NCI-H2196 (cell line): ENCODE results near the gene NHLRC2.

Experiments used
- DNase-seq: peaks from one replicate; lab custom pipeline; 2025; ENCODE audit not compliant: unreplicated experiment; lab: John Stamatoyannopoulos, UW

The NHLRC2 gene

DNA sequence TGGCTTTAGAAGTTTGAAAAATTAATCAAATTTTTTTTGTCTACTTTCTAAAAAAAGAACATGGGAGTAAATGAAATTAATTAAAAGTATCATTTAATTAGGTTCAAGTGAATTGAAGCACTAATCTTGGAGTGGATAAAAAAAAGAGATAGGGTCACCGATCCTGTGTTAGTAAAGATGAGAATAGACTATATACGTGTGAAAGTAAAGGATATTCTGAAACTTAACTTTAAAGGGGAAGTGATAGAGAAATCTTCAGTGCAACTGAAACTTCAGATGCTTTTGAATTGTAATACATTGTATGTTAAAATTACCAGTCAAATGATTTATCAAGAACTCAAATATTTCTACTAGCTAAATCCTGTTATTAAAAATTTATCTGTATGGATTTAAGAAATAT lies 4.8 kb downstream of the NHLRC2 start:
- no peak for DNase-seq

DNA sequence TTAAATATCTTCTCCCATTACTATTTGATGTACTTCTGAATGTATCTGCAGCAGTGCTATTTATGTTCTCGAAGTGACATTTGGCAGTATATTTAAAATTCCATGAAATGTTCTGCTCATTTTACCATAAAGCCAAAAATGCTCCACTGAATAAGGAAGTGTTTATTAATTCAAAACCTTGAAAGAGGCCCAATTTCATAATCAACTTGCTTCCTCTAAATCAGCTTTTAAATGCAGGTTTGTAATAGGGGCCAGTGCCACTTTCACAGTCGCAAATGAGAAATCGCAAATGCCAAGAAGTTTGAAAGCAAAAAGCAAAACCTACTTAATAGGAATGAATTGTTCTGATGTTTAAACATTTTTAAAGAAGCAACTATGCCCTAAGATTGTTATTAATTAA lies 11.4 kb downstream of the NHLRC2 start:
- no peak for DNase-seq

DNA sequence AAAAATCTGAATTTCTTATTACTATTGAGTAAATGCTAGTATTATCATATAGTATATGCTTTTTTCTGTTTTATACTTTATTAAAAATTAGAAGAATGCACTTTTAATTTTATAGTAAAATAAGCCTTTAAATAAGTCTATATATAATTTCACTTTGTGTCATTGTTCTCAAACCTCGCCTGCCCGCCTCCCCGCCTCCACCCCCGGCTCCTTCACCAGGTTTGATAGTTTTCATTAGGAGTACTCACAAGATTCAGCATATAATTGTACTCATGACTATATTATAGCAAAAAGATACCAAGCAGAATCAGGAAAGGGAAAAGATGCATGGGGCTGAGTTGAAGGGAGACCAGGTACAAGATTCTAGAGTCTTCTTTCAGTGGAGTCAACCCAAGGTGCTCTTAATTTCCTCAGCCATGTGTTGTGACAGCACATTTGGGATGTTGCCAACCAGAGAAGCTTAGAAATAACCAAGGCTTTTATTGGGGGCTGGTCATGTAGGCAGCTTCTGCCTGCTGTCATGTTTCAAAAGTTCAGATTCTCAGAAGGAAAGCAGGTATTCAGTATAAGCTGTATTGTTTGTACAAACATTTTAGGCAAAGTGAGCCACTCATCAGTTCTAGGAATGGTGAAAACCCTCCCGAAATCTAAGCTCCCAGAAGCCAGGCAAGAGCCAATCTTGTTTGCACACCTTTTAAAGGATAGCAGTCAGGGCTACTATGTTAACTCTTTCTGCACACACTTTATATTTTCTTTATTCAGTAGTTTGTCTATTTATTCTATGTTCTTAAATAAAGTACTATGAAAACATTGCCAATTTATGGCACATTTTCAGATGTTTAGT lies 12.3 kb downstream of the NHLRC2 start:
- DNase-seq: no peak

DNA sequence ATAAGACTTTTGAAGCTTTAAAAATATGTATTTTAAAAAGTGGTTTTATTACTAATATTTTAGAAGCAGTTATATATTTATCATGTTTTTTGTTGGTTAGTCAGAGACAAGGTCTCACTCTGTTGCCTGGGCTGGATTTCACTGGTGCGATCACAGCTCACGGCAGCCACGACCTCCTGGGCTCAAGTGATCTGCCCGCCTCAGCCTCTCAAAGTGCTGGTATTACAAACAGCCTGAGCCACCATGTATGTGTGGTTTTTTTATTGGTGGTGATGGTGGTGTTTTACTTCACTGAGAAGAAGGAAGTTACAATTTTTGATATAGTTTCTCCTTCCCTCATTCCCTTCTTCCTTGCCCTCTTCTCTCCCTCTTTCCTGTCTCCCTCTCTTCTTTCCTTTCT lies 13.4 kb downstream of the NHLRC2 start:
- no peak for DNase-seq

DNA sequence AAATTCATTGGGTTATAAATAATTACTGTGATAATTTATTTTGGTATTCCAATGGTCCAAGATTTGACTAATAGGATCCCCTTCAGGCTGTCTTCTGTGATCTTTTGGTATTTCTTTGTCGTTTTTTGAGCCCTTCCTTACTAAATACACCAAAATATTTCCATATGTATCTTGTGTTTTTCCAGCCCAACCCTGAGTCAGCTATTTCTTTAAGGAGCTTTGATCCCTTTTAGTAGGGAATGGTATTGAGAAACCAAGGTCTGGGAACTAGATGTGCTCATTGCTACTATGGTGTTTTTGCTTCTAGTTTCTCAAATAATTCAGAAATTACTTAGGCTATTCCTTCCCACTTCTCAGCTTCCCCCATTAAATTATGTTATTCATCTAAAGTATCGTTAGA lies 15.3 kb downstream of the NHLRC2 start:
- DNase-seq: no peak

DNA sequence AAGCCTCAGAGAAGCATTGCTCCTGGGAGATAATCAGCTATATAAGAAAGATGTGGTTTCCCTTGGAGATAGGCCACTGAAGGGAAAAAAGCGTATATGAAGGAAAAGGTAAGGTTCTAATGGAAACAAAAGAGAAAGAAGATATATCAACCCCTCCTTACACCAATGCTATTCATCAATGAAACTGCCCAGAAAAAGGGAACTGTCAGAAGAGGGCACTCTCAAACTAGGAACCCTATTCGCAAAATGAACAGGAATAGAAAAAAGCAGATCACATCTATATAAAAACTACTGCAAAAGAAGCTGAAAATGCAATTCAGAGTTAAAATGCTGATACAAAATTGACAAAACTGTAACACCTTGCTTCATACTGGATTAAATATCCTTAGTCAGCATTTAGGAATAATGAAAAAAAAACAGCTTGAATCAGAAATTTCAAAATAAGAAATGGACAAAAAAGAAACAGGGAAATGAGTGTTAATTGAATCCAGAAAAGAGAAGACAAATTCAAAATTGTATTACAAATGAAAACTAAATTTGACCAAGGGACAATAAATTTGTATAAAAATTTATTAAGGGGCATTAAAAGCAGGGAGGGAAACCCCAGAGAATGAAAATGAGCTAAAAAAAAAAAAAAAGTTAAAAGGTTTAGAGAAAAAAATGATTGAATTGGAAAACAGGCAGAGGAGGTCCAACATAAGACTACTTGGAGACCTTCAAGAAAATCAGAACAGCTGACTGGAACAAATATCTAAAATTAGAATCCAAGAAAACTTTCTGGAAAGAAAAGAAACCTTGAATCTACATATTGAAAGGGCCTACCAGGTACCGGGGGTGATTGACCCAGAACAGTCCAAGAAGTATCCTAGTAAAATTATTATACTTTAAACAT lies 17.9 kb downstream of the NHLRC2 start:
- no peak for DNase-seq

DNA sequence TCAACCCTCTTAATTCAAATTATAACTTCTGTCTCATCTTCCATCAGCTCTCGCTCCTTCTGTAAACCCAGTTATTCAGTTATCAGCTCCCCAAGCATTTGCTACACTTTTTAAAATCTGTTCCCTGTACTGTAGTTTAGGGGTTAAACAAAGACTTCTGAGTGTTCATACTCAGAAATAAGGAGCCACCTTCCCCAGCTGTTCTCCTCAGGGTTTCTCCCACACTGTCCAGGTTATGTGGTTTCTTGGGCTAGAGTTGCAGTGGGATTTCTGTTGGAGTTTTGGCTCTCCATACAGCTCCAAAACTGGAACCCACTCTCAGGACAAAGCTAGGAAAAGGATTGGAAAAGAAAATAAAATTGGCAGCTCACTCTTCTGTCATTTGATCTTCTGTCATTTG lies 20.8 kb downstream of the NHLRC2 start:
- DNase-seq: no peak

DNA sequence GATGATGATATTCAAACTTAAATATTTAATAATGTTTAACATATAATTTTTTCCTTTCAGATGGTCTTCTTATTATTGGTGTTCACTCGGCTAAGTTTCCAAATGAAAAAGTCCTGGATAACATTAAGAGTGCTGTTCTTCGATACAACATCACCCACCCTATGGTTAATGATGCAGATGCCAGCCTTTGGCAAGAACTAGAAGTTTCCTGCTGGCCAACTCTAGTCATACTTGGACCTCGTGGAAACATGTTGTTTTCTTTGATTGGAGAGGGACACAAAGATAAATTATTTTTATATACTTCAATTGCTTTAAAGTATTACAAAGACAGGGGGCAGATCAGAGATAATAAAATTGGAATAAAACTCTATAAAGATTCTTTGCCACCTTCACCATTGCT lies 22.0 kb downstream of the NHLRC2 start:
- no peak for DNase-seq

DNA sequence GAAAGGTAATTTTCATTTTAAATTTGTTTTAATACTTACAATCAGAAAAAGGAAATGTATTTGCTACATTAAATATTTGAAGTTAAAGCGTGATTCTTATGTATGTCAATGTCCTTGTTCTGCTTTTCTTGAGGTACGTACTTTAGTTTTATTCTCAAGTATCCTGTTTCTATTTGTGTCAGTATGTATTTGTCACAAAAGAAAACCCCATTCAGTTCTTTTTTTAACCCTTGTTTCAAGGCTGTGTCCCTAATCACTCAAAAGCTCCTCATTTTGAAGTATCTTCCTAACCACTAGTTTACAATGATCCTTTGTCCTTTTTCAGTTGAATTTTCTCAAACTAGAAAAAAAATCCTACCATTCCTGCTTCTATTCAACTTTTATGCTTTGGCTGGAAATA lies 25.2 kb downstream of the NHLRC2 start:
- DNase-seq: no peak

DNA sequence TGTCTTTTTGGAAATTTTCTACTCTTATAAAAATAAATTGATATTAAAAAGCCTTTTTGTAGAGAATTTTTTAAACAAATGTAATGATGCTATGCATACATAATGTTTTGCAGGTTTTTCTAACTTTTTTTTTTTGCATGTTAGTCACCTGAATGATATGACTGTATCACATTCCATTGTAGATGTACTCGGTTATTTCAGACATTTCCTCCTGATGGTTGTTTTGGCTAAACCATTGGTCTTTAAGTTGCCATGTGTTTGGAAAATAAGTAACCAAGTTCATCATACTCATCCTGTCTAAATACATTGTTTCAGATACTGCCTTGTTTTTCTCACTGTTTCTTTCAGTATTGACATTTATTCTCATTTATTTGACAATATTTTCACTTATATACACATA lies 25.8 kb downstream of the NHLRC2 start:
- DNase-seq: no peak

DNA sequence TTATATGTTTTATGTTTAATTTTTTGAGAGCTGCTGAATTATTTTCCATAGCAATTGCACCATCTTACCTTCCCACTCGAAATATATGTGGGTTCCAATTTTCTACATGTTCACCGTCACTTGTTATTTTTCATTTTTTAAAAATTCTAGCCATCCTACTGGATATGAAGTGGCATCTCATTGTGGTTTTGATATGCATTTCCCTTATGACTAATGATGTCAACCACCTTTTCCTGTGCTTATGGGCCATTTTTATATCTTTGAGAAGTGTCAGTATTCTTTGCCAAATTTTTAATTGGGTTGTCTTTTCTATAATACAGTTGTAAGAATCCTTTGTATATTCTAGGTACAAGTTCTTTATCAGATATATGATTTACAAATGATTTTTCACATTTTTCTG lies 27.8 kb downstream of the NHLRC2 start:
- no peak for DNase-seq

DNA sequence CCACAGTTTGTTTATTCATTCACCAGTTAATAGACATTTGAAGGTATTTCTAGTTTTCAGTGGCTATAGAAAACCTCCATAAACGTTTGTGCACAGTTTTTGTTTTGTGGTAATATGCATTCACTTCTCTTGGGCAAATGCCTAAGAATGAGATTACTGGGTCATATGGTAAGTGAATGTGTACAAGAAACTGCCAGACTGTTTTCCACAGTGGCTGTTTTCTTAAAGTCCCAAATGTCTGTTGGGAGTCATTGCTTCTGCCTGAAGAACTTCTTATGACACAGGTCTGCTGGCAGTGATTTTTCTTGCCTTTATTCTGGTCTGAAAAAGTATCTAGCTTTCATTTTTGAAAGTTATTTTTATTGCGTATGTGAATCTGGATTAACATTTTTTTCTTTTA lies 35.5 kb downstream of the NHLRC2 start:
- DNase-seq: no peak

DNA sequence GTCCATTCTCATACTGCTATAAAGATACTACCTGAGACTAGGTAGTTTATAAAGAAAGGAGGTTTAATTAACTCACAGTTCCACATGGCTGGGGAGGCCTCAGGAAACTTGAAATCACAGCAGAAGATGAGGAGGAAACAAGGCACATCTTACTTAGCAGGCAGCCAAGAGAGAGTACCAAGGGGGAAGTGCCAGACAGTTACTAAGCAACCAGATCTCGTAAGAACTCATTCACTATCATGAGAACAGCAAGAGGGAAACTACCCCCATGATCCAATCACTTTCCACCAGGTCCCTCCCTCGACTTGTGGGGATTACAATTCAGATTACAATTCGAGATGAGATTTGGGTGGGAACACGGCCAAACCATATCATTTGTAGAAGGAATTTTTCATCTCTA lies 36.3 kb downstream of the NHLRC2 start:
- no peak for DNase-seq

DNA sequence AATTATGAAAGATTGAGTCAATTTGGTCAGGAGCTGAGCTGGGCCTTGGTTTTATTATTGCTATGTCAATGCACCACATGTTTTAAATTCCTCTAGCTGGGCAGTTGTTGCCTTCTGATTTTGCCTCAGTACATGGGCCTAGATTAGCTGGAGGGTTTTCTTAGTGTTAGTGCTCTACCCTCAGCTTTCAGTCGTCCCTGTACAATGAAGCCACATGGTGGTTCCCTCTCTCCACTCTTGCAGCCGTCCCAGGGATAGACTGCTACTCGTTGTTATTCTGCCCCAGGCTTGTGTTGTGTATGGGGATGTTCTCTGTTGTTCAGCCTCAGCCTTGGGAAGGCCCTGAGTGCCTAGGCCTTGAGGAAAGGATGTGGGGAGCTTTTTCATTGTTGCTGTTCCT lies 37.0 kb downstream of the NHLRC2 start:
- DNase-seq: no peak

DNA sequence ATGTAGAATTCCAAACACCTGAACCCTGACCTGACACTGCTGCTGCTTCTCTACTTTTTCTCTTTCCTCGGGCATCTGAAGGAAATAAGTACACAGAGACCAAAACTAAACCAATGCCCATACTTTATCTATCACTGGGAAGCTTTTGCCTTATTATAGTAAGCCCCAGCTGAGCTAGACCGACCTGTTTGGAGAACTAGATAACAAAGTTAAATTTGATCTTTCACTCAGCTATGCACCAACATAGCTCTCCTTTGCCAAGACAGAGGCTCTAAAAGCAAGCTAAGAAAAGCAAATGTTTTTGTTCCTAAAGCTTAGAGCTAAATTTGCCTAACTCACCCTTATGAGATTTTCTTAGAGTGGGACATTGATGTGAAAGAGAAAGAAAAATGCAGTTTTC lies 39.1 kb downstream of the NHLRC2 start:
- no peak for DNase-seq

DNA sequence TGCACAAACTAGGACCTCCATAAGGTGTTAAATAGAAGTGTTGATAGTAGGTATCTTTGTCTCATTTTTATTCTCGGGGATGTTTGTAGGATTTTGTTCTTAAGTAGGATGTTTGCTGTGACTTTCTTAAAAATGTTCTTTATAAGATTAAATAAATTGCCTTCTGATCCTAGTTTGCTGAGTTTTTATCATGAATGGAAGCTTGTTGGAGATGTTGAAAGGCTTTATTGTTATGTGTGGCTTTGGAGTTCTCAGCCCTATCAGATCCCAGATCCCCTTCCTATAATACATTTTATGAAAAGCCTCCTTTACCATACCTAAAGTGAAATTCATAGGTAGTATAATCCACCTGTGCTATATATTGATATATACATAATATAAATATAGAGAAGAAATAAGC lies 40.1 kb downstream of the NHLRC2 start:
- no peak for DNase-seq

DNA sequence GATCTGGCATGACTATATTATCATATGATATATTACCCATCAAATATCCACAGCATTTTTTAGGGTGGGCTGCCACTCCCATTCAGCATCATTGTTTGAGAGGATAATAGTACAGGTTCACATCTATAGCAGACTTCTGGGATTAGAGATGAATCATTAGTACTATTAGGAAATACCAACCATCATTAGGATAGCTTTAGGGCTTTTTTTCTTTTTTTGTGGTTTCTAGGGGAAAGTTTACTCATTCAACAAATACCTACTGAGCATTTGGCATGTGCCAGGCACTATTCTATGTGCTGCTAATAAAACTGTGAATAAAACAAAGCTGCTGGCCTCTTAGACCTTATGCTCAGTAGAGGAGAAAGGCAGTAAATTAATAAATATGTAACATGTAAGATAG lies 40.6 kb downstream of the NHLRC2 start:
- DNase-seq: no peak

DNA sequence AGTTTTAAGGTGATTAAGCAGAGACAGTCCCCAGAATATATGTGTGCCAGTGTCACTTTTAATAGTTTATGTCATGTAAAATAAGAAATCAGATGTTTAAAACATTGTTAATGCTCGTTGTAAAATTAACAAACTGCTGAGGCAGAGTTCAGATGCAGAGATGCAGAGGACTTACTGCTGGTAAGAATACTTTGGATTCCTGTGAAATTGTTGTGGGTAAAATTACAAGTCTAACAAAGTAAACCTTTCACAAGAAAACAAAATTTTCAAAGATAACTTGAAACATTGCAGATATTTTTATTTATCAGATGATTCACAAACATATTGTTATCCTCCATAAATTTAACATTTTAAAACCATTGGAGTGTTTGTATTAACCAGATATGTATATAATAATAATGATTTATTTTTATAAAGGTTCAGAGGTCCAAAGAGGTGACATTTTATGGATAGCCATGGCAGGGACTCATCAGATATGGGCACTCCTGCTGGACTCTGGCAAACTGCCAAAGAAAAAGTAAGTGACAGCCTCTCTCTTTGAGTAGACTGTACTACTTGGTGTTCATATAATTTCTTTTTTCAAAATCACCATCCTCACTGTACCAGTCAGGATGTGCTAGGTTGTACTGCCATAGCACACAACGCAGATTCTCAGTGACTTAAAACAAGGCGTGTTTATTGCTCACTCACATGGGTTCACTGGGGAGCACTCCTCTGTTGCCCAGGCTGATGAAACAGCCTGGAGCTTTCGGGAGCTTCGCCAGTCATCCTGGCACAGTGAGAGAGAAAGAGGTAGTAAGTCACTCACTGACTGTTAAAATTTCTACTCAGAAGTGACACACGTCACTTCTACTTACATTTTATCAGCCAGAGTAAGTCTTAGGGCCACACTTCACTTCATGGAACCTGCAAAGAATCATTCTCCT lies 43.5 kb downstream of the NHLRC2 start:
- DNase-seq: no peak

DNA sequence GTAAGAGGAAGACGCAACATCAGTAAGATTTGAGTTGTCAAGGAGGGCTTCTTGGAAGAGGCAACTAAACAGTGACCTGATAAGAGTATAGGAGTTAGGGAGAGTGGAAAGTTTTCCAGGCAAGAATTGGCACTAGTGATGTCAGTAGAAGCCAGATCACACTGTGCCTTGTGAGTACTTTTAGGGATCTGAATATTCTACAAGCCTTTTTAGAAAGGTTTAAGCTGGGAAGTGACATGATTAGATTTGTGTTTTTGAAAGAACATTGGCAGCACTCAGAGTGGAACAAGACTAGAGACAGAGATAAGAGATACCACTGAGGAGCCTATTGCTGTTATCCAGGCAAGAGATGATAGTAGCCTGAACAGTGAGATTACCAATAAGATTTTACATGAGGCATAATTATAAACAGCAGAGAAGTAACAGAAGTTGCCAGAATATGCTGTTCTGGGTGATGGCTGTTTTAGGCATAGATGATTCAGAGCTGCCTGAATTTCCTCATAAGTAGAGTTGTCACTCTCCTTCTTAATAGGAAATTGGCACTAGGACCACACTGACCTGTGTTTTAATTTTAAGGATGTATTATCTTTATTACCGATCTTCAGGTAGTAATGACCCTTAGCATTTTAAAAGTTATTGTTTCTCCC lies 45.6 kb downstream of the NHLRC2 start:
- no peak for DNase-seq

DNA sequence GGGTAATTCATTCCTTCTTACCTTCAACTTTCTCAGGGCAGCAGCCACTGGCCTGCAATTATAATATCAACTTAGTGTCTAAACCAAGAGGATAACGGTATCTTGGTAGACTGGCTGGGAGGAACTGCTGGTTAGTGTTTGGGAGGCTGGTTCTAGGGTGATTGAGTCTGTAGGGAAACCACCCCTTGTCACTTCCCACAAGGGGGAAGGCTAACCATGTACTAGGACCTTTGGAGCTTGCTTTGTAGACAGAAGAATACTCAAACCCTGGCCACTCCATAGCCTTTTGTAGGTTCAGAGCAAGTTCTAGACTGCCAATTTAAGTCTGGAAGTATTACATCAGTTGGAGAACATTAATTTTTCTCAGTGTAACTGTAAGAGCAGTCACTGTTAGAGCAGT lies 51.3 kb downstream of the NHLRC2 start:
- DNase-seq: no peak

DNA sequence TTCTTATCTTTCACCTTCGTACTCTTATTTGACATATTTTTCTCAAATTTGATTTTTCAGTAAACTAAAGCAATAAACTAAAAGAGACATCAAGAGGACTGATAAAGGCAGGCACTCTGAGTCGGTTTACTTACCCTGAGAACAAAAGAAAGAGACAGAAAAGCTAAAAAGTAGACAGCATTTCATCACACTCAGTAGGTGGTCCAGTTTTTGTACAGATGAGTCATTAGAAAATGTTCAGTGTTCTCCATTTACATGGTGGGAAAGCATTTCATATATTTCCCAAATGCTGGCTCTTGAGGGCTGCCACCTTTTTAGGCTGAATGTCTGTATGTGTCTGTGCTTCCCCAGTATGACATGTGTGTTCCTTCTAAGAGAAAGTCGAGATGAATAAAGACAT lies 52.7 kb downstream of the NHLRC2 start:
- DNase-seq: no peak
